Neuron (in vitro differentiated cells): ENCODE data around the gene CHMP1A.
"Not testable (repeated sequence)": the region's sequence is repeated elsewhere in the genome, so short reads cannot be mapped to it uniquely, and the experiment has no call there.

Experiments used
- H2AFZ ChIP-seq: one replicate; pipeline ENCODE4 v1.6.1; 2013; ENCODE audit warnings: low read depth, mild to moderate bottlenecking, inconsistent platforms, low read length, moderate library complexity
- H3K27me3 ChIP-seq: one replicate; pipeline ENCODE4 v1.6.1; 2013; ENCODE audit warnings: low read length; ENCODE audit not compliant: insufficient read depth
- H3K36me3 ChIP-seq: one replicate; pipeline ENCODE4 v1.6.1; 2013; ENCODE audit warnings: low read length; ENCODE audit not compliant: insufficient read depth
- H3K4me1 ChIP-seq: one replicate; pipeline ENCODE4 v1.6.1; 2013; ENCODE audit warnings: low read length; ENCODE audit not compliant: insufficient read depth
- H3K4me3 ChIP-seq: 2 replicates; pipeline ENCODE4 v1.5.1; 2013; ENCODE audit warnings: mild to moderate bottlenecking, low read length, moderate library complexity
- H3K9me3 ChIP-seq: one replicate; pipeline ENCODE4 v1.6.1; 2013; ENCODE audit warnings: low read length

CHMP1A gene

GRCh38 chr16:89641458-89642119 lies 15.9 kb downstream of the CHMP1A start:
- no peaks in the 10 kb centered on the region for H3K9me3 ChIP-seq
- no peak overlapping the region for H2AFZ ChIP-seq
- peaks cover 27% of the 10 kb centered on the region for H3K36me3 ChIP-seq
- no peak overlapping the region for H3K4me3 ChIP-seq
- H3K4me1 ChIP-seq, result peaks cover 10% of the 10 kb centered on the region
- H3K27me3 ChIP-seq, result no peaks in the 10 kb centered on the region

GRCh38 chr16:89639385-89639784 lies 18.1 kb downstream of the CHMP1A start:
- no peaks in the 10 kb centered on the region for H3K9me3 ChIP-seq
- peaks cover 5% of the 10 kb centered on the region for H3K36me3 ChIP-seq
- H3K4me1 ChIP-seq, result peaks cover 10% of the 10 kb centered on the region
- H2AFZ ChIP-seq, result no peak overlapping the region
- peaks cover 8% of the 10 kb centered on the region for H3K27me3 ChIP-seq
- H3K4me3 ChIP-seq, result no peak overlapping the region

DNA sequence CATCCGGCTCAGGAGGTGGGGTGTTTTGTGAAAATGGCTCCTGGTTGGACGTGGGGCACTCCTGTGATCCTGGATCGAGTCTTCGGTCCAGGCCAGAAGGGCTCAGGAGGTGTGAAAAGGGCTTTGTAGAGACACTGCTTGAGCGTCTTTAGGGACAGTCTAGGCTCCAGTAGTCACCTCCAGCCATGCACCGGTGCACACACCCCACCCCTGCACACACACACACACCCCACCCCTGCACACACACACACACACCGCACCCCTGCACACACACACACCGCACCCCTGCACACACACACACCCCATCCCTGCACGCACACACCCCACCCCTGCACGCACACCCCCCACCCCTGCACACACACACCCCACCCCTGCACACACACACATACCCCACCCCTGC lies 19.1 kb downstream of the CHMP1A start:
- peaks cover 10% of the 10 kb centered on the region for H3K27me3 ChIP-seq
- H3K9me3 ChIP-seq, result no peaks in the 10 kb centered on the region
- peaks cover 10% of the 10 kb centered on the region for H3K4me1 ChIP-seq
- H3K36me3 ChIP-seq, result no peaks in the 10 kb centered on the region
- H3K4me3 ChIP-seq, result no peak overlapping the region
- no peak overlapping the region for H2AFZ ChIP-seq

- no peak overlapping the region for H3K4me3 ChIP-seq
- H3K4me1 ChIP-seq, result peaks cover 10% of the 10 kb centered on the region
- H3K9me3 ChIP-seq, result no peaks in the 10 kb centered on the region
- H2AFZ ChIP-seq, result no peak overlapping the region
- H3K36me3 ChIP-seq, result no peaks in the 10 kb centered on the region
- peaks cover 13% of the 10 kb centered on the region for H3K27me3 ChIP-seq
Measured at GRCh38 chr16:89637379-89637778, 20.1 kb downstream of the CHMP1A start.

- H3K9me3 ChIP-seq, result no peaks in the 10 kb centered on the region
- peaks cover 13% of the 10 kb centered on the region for H3K27me3 ChIP-seq
Measured at GRCh38 chr16:89636663-89637062, 20.8 kb downstream of the CHMP1A start.

GRCh38 chr16:89634463-89635385 lies 22.8 kb downstream of the CHMP1A start:
- not testable (repeated sequence) for H3K9me3 ChIP-seq, H3K4me3 ChIP-seq, H3K4me1 ChIP-seq, H2AFZ ChIP-seq, H3K36me3 ChIP-seq
- H3K27me3 ChIP-seq, result peaks cover 13% of the 10 kb centered on the region

More at GRCh38 chr16:89636663-89637062, 20.8 kb downstream of the CHMP1A start:
- H2AFZ ChIP-seq, result no peak overlapping the region
- H3K4me1 ChIP-seq, result peaks cover 10% of the 10 kb centered on the region
- H3K4me3 ChIP-seq, result no peak overlapping the region
- no peaks in the 10 kb centered on the region for H3K36me3 ChIP-seq

- peaks cover 13% of the 10 kb centered on the region for H3K27me3 ChIP-seq
- H3K4me3 ChIP-seq, result no peak overlapping the region
- no peaks in the 10 kb centered on the region for H3K36me3 ChIP-seq
- H3K9me3 ChIP-seq, result peaks cover 2% of the 10 kb centered on the region
- no peak overlapping the region for H2AFZ ChIP-seq
- no peaks in the 10 kb centered on the region for H3K4me1 ChIP-seq
Measured at GRCh38 chr16:89633064-89633631, 24.4 kb downstream of the CHMP1A start.

- Histone ChIP-seq H2AFZ (no peak overlapping the region), H3K4me1 (peaks cover 1% of the 10 kb centered on the region), H3K9me3 (peaks cover 2% of the 10 kb centered on the region), H3K4me3 (no peak overlapping the region), H3K27me3 (peaks cover 9% of the 10 kb centered on the region), H3K36me3 (no peaks in the 10 kb centered on the region)
Measured at GRCh38 chr16:89629827-89630610, 27.5 kb downstream of the CHMP1A start.

DNA sequence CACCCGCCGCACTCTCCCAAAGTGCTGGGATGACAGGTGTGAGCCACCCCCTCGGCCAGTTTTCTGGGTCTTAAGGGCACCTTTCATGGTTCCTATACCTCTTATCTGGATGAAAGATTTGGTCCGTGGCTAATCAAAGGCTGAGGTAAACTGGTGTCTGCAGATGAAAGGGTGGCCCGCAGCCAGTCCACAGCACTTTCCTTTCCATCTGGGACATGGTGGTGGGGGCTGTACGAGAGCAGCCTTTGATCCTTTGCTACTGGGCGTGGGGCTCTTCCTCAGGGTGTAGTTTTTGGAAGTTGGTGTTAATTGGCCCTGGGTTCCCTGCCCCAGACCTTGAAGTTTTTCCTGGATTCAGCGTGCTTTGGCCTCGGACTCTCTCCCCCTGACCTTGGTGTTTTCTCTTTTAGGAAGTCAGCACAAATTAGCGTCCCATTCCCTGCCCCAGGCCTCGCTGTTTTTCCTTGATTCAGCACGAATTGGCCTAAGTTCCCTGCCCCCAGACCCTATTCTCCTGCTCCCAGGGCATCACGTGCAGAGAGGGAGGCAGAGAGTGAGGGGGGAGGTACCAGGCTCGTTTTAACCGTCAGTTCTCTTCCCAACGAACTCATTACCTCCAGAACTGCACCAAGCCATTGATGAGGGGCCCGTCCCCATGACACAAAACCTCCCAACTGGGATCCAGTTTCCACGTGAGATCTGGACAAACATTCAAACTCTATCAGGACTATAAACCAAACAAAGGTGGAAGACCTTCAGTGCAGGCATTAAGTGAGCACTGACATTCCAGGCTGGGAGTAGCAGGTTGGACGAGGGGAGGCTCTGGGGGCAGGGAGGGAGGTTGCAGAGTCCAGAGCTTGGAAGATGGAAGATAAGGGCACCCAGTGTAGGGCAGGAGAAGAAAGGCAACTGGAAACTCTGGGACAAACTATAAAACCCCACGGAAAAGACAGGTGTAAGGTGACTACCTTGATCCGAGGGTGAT lies 32.4 kb downstream of the CHMP1A start:
- peaks cover under 1% of the 10 kb centered on the region for H3K9me3 ChIP-seq
- H2AFZ ChIP-seq, result no peak overlapping the region
- no peak overlapping the region for H3K4me3 ChIP-seq
- no peaks in the 10 kb centered on the region for H3K27me3 ChIP-seq
- no peaks in the 10 kb centered on the region for H3K36me3 ChIP-seq
- peaks cover 8% of the 10 kb centered on the region for H3K4me1 ChIP-seq

GRCh38 chr16:89623511-89624261 lies 33.8 kb downstream of the CHMP1A start:
- no peaks in the 10 kb centered on the region for H3K36me3 ChIP-seq
- peaks cover 8% of the 10 kb centered on the region for H3K4me1 ChIP-seq
- no peaks in the 10 kb centered on the region for H3K27me3 ChIP-seq
- no peak overlapping the region for H3K4me3 ChIP-seq
- H2AFZ ChIP-seq, result no peak overlapping the region
- no peaks in the 10 kb centered on the region for H3K9me3 ChIP-seq

DNA sequence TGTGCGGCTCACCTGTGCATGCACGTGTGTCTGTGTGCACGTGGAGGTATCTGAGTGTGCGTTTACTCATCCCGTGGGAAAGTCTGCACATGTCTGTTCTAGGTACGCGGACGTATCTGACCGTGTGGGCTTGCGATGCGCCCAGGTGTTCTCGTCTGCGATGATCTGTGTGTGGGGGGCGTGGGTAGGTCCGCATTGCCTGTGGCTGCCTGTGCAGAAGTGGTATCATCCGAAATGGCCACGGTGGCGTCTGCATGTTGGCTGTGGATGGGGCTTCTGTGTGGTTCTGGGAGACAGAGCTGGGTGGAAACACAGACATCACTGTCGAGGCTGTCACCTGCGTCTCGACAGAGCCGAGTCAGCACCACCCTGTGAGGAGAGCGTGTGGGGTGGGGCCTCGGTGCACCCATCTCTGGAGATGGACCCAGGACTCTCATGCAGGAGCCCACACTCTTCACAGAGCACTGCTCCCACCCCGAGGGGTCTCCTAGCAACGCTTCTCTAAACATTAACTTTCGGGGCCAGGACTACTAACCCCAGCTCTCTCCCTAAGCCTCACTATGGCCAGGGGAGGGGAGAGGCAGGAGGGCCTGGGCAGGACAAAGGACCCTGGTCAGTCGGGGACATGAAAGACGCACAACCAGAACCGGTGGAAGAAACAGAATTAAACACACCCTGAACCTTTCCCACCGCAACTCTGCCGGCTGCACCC lies 35.7 kb downstream of the CHMP1A start:
- Histone ChIP-seq H2AFZ (no peak overlapping the region), H3K9me3 (no peaks in the 10 kb centered on the region), H3K27me3 (no peaks in the 10 kb centered on the region)

More for the DNA sequence above, 35.7 kb downstream of the CHMP1A start:
- H3K4me3 ChIP-seq, result no peak overlapping the region
- peaks cover 8% of the 10 kb centered on the region for H3K4me1 ChIP-seq
- H3K36me3 ChIP-seq, result no peaks in the 10 kb centered on the region
